Measurements from ENCODE around the gene SMG6.

SMG6 gene

GRCh38 chr17:2037155-2037554 is 266.4 kb downstream of the SMG6 start:
- no peaks in the 10 kb centered on the region for H3K27me3 ChIP-seq (ENCODE audit: insufficient read depth, low read depth, severe bottlenecking)
- H3K36me3 ChIP-seq, result peaks cover 28% of the 10 kb centered on the region
- no peaks in the 10 kb centered on the region for H3K9me3 ChIP-seq (ENCODE audit: severe bottlenecking)

DNA sequence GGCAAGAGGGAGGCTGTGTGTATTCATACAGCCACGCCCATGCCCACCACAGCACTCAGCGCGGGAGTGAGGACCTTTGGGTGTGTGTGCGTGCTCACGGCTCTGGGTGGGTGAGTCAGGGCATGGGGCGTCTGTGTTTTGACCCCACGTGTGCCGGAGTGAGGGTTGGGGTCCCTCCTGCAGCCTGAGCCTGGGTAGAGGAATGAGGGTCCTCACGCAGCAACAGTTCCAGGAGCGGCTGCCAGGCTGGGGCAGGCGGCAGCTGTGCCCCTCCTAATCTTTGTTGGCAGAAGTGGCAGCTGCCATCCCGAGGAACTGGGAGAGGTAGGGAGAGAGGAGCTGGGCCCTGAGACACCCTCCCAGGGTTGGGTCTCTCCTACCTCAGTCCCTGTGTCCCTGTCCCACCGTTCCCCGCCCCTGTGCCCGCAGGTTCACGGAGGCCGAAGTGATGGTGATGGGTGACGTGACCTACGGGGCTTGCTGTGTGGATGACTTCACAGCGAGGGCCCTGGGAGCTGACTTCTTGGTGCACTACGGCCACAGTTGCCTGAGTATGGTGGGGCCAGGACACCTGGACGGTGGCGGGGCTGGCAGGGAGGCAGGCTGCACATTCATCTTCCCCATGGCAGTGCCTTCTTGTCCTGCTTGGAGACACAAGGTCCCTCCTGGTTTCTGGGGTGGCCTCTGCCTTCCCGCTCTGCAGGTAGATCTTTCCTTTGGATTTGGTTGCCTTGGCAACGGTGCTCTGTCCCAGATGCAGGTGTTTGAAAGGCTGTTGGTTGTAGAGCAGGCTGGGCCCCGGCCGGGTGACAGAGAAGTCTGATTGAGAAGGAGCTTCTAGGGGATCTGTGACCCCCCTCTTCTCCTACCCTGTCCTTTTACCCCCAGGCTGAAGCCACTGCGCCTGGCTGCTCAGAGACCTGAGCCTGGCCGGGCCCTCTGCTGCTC is 267.8 kb downstream of the SMG6 start:
- DNase-seq, result no peak
- Histone ChIP-seq H3K9me3 (ENCODE audit: severe bottlenecking) (no peaks in the 10 kb centered on the region), H3K4me3 (ENCODE audit: low read depth, low read length) (no peak overlapping the region), H3K27ac (no peak overlapping the region), H3K27me3 (ENCODE audit: insufficient read depth, low read depth, severe bottlenecking) (no peaks in the 10 kb centered on the region), H3K36me3 (peaks cover 28% of the 10 kb centered on the region)
- no peak for TF ChIP-seq CTCF (IDR thresholded peaks at IDR 0.05; ENCODE audit: low read depth, low read length)

More at GRCh38 chr17:2037155-2037554, 266.4 kb downstream of the SMG6 start:
- no peak for TF ChIP-seq CTCF (IDR thresholded peaks at IDR 0.05; ENCODE audit: low read depth, low read length)
- no peak overlapping the region for H3K27ac ChIP-seq
- no peak for DNase-seq
- no peak overlapping the region for H3K4me3 ChIP-seq (ENCODE audit: low read depth, low read length)

DNA sequence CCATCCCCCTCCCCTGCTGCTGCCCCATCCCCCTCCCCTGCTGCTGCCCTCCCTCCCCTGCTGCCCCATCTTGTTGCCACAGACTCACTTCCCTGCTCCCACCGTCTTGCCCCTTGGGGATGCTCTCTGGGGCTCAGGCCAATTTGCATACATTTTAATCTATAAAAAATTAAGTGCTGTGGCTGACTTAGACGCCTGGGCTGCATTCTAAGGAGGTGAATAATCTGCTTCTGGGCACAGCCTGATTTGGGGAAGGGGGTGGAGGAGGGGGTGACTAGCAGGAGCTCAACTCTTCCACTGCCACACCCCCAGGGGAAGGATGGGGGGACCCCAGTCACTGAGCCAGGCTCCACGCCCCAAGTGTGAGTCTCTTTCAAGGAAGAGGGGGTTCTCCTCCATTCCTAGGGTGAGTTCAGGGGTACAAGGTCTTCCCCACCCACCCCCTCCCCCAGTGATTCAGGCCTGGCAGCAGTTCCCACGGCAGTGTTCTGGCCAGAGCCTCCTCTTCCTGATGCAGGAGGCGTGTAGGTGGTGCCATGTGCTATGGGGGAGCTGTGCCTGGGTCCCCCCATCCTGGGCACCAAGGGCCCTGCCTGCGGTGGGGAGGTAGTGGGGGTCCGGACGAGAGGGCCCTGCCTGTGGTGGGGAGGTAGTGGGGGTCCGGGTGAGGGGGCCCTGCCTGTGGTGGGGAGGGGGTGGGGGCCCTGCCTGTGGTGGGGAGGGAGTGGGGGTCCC is 268.6 kb downstream of the SMG6 start:
- no peak for TF ChIP-seq CTCF (IDR thresholded peaks at IDR 0.05; ENCODE audit: low read depth, low read length)
- H3K27me3 ChIP-seq (ENCODE audit: insufficient read depth, low read depth, severe bottlenecking), result no peaks in the 10 kb centered on the region
- no peak for DNase-seq
- no peak overlapping the region for H3K27ac ChIP-seq
- H3K36me3 ChIP-seq, result peaks cover 25% of the 10 kb centered on the region
- H3K9me3 ChIP-seq (ENCODE audit: severe bottlenecking), result no peaks in the 10 kb centered on the region
- H3K4me3 ChIP-seq (ENCODE audit: low read depth, low read length), result no peak overlapping the region

DNA sequence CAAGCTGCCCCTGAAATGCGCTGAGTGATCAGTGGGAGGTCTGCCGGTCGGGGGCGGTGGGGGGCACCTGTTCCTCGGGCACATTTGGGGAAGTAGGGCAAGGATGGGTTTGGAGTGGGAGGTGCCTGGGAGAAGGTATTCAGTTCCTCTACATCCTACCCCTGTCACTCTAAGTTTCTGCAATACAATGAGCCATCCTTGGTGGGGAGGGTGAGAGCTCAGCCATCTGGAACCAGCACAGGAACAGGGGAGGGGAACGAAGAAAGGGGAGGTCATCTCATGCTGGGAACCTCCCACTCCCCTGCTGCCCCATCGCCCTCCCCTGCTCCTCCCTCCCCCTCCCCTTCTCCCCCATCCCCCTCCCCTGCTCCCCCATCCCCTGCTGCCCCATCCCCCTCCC is 269.4 kb downstream of the SMG6 start:
- peak; percentile 60 for DNase-seq
- Histone ChIP-seq H3K27me3 (ENCODE audit: insufficient read depth, low read depth, severe bottlenecking) (no peaks in the 10 kb centered on the region), H3K36me3 (peaks cover 24% of the 10 kb centered on the region), H3K27ac (peak overlapping the region; percentile 42), H3K9me3 (ENCODE audit: severe bottlenecking) (no peaks in the 10 kb centered on the region), H3K4me3 (ENCODE audit: low read depth, low read length) (no peak overlapping the region)
- TF ChIP-seq CTCF (IDR thresholded peaks at IDR 0.05; ENCODE audit: low read depth, low read length), result no peak

- H3K4me3 ChIP-seq (ENCODE audit: low read depth, low read length), result no peak overlapping the region
- peak overlapping the region; percentile 42 for H3K27ac ChIP-seq
- H3K9me3 ChIP-seq (ENCODE audit: severe bottlenecking), result no peaks in the 10 kb centered on the region
- H3K27me3 ChIP-seq (ENCODE audit: insufficient read depth, low read depth, severe bottlenecking), result no peaks in the 10 kb centered on the region
- peaks cover 18% of the 10 kb centered on the region for H3K36me3 ChIP-seq
- TF ChIP-seq CTCF (IDR thresholded peaks at IDR 0.05; ENCODE audit: low read depth, low read length), result no peak
- no peak for DNase-seq
Measured at GRCh38 chr17:2033153-2033552, 270.4 kb downstream of the SMG6 start.
